ENCODE results near the gene RNASEH2A.
A peak's percentile ranks its signal among the peaks of the same experiment; 100 is the strongest.

The RNASEH2A gene

DNA sequence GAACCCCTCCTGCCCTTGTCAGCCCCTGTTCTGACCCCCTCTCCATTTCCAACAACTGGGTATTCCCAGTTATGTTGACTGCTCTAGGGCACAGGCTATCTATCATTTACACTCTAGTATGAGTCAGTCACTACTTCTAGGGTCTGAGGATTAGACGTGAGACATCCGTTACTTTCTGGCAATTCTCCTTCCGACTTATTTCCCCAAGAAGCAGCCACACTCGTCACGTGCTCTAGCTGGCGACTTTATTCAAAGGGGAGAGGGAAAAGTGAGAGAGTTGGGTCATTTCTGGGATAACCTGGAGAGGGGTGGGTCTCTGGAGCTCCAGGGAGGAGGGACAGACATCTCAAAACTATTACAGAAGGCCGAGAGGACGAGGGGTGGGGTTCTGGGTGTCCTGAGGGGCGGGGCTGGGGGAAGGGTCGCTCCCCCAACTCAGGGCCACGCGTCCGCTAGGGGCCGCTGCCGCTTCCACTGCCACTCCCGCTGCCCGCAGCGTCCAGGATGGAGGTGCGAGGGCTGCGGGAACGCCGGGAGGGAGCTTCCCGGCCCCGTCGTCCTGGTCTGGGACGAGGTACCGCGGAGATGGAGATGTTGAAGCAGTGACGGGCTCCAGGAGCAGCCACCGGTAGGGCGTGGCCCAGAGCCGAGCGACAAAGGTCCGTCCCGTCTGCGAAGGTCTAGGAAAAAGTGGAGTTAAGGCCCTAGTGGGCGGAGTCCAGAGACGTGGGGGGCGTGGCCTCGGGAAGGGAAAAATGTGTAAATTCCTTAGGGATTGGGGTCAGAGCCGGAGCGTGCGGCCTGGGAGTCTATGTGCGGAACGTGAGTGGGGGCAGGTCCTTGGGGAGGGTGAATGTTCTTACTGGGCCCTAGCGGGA is 19.1 kb downstream of the RNASEH2A start:
- no peak overlapping the region for H3K27ac ChIP-seq
- TF ChIP-seq ZFX (IDR thresholded peaks at IDR 0.05; ENCODE audit: borderline replicate concordance), result no peak
- TF ChIP-seq, protein P1, sequence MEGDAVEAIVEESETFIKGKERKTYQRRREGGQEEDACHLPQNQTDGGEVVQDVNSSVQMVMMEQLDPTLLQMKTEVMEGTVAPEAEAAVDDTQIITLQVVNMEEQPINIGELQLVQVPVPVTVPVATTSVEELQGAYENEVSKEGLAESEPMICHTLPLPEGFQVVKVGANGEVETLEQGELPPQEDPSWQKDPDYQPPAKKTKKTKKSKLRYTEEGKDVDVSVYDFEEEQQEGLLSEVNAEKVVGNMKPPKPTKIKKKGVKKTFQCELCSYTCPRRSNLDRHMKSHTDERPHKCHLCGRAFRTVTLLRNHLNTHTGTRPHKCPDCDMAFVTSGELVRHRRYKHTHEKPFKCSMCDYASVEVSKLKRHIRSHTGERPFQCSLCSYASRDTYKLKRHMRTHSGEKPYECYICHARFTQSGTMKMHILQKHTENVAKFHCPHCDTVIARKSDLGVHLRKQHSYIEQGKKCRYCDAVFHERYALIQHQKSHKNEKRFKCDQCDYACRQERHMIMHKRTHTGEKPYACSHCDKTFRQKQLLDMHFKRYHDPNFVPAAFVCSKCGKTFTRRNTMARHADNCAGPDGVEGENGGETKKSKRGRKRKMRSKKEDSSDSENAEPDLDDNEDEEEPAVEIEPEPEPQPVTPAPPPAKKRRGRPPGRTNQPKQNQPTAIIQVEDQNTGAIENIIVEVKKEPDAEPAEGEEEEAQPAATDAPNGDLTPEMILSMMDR (IDR thresholded peaks at IDR 0.05), result peak; percentile 86

DNA sequence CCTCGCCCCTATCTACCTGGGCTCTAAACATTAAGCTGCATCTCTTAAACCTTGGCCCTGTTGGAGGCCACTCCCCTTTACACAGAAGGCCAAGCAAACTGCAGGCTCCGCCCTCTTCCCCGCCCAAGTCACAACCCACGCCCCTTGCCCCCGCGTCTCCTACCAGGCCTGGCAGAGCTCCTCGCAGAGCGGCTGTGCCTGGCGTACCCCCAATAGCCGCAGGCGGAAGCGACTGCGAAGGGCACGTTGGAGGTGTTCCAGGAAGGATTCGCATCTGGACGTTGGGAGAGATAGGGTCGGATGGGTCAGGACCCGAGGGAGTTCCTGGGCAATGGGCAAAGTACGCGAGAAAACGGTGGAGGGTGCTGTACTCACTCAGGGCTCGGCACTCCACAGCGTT is 22.1 kb downstream of the RNASEH2A start:
- H3K27ac ChIP-seq, result peak overlapping the region; percentile 51
- TF ChIP-seq, protein P1 (IDR thresholded peaks at IDR 0.05), result no peak; the same call in 1 of the 2 replicates
- TF ChIP-seq ZFX (IDR thresholded peaks at IDR 0.05; ENCODE audit: borderline replicate concordance), result no peak

DNA sequence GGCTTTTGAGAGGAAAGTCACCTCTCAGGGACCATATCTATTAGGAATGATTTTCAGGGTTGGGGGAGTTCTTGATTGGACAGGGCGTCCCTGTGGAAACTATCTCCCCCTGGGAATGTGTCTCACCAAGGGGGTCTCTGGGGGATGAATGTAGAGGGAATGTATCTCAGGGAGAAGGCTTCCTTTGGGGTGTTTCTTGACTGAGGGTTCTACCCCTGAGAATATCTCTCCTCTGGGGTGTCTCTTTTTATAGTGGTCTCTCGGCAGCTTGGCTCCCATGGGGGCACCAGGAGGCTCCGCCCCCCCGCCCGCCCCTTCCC is 27.0 kb downstream of the RNASEH2A start:
- TF ChIP-seq, protein P1 (IDR thresholded peaks at IDR 0.05), result no peak
- no peak for TF ChIP-seq ZFX (IDR thresholded peaks at IDR 0.05; ENCODE audit: borderline replicate concordance)
- H3K27ac ChIP-seq, result peak overlapping the region; percentile 69

DNA sequence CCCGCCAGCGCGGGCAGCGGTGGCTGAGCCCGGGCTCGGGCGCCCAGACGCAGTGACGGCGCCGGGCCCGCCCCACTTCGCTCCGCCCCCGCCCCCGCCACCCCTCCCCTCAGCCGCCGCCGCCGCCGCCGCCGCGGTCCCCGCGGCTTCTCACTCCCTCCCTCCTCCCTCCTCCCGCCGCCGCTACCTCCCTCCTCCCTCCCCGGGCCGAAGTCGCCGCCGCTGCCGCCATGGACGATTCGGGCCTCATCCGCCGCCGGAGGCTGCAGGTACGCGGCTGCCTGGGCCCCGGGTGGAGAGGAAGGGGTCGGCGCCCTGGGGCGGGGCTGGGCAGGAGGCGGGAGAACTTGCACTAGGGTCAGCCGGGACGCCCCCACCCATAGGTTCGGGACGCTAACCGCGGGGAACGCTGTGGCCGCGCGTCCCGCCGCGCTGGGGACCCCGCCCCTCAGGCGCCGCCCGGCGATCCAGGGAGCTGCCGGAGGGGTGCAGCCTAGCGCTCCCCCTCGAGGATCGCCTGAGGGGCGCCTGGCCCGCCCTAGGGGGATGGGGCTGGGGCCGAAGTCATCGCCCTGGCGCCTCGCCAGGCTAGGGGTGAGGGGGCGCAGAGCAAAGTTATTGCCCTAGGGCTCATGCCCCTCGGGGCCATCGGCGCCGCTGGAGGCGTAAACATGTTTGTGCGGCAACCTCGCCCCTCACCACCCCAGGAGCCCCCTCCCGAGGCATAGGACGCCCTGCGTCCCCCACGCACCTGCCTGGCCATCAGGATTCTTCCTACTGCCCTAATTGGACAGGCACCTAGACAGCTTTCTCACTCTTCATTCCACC is 27.6 kb downstream of the RNASEH2A start:
- no peak for TF ChIP-seq ZFX (IDR thresholded peaks at IDR 0.05; ENCODE audit: borderline replicate concordance)
- TF ChIP-seq, protein P1 (IDR thresholded peaks at IDR 0.05), result no peak
- H3K27ac ChIP-seq, result peak overlapping the region; percentile 69

DNA sequence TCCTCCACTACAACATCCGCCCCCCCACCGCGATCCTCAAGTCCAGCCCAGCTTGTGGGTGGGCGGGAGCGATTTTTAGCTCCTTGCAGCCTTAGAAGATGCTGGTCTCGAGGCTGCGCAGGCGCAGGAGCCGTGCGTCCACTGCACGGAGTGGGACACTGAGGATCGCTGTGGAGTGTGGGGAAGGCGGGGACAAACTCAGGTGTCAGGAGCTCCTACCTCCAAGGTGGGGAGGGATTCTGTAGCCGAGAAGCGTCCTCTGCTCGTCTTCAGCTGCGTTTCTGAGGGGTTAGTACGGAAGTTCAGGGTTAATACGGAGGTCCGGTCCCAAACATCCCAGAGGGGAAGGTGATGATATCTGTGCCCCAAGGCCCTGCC is 28.2 kb downstream of the RNASEH2A start, which contains the start of gene RTBDN:
Gene RTBDN (minus strand): TSS at position 14 of the 378 bp plus-strand sequence. CDS start 4,600 bp downstream, outside the sequence.
- TF ChIP-seq, protein P1 (IDR thresholded peaks at IDR 0.05), result no peak
- no peak for TF ChIP-seq ZFX (IDR thresholded peaks at IDR 0.05; ENCODE audit: borderline replicate concordance)
- peak within 1 kb of the TSS; percentile 69 for H3K27ac ChIP-seq

DNA sequence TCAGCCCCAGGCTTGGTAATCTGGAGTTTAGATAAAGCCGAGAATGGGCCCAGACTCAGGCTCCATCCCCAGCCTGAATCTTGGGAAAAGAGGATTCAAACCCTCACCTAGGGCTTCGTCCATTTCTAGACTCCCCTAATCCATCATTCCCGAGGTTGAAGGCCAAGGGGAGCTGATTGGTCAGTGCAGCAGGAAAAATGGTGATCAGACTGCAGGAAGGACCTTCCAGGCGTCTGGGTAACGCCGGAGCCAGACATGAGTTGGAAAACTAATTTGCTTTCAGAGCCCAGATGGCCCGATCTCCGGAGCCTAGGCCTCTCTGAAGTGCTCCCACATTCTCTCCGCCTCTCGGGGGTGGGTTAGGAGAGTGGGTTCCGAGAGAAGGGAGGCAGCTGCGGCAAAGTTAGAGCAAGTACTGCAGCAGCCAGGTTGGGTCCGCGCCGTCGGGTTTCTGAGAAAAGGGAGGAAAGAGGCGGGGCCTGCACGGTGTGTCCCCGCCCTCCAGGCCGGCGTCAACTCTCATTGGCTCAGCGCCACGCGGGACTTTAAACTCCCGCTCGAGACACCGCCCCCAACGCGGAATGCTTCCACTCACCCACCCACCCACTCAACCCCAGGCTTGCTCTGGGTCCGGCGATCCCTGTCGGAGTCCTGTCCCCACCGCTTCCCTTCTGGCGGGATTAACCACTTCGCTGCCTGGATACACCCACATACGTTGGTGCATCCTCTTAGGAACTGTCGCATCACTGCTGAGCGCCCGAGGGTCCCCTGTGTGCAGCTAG is 28.8 kb downstream of the RNASEH2A start:
- TF ChIP-seq ZFX (IDR thresholded peaks at IDR 0.05; ENCODE audit: borderline replicate concordance), result no peak
- TF ChIP-seq, protein P1 (IDR thresholded peaks at IDR 0.05), result no peak
- H3K27ac ChIP-seq, result peak overlapping the region; percentile 69
